ENCODE data around the gene SLC35B2.

SLC35B2 gene

GRCh38 chr6:44269921-44270525 lies 12.7 kb upstream of the SLC35B2 start, which contains the start of gene TMEM151B:
Gene TMEM151B, plus strand, starts transcription at chr6:44270450. Its CDS starts 293 bp downstream, at chr6:44270743.
- FAIRE-seq (no peak), DNase-seq (ENCODE audit: extremely low spot score, insufficient read length, low read depth) (no peak)

- FAIRE-seq: no peak
Measured at GRCh38 chr6:44269178-44269920, 12.0 kb upstream of the SLC35B2 start.

GRCh38 chr6:44268095-44268628 lies 10.8 kb upstream of the SLC35B2 start:
- peak; percentile 36 for DNase-seq (ENCODE audit: extremely low spot score, insufficient read length, low read depth)
- peak; percentile 78 for FAIRE-seq

More at GRCh38 chr6:44269178-44269920, 12.0 kb upstream of the SLC35B2 start:
- no peak for DNase-seq (ENCODE audit: extremely low spot score, insufficient read length, low read depth)

GRCh38 chr6:44267252-44267651 lies 9.9 kb upstream of the SLC35B2 start:
- DNase-seq (ENCODE audit: extremely low spot score, insufficient read length, low read depth) (no peak), FAIRE-seq (no peak)

- FAIRE-seq (peak; percentile 89), DNase-seq (ENCODE audit: extremely low spot score, insufficient read length, low read depth) (peak; percentile 46)
Measured at GRCh38 chr6:44266347-44266746, 9.0 kb upstream of the SLC35B2 start.

GRCh38 chr6:44265722-44266233 lies 8.4 kb upstream of the SLC35B2 start:
- FAIRE-seq (peak; percentile 80), DNase-seq (ENCODE audit: extremely low spot score, insufficient read length, low read depth) (no peak)

- DNase-seq (ENCODE audit: extremely low spot score, insufficient read length, low read depth) (peak; percentile 72), FAIRE-seq (peak; percentile 52)
Measured at GRCh38 chr6:44265007-44265721, 7.8 kb upstream of the SLC35B2 start, which contains the start of gene NFKBIE. Gene NFKBIE, minus strand, starts transcription at chr6:44265551. Its CDS starts 205 bp downstream, at chr6:44265346.

- FAIRE-seq (peak; percentile 70), DNase-seq (ENCODE audit: extremely low spot score, insufficient read length, low read depth) (peak; percentile 58)
Measured at GRCh38 chr6:44264154-44265006, 7.1 kb upstream of the SLC35B2 start.

GRCh38 chr6:44263354-44264100 lies 6.2 kb upstream of the SLC35B2 start:
- FAIRE-seq: peak; percentile 83
- no peak for DNase-seq (ENCODE audit: extremely low spot score, insufficient read length, low read depth)

GRCh38 chr6:44262467-44263353 lies 5.4 kb upstream of the SLC35B2 start:
- FAIRE-seq (no peak), DNase-seq (ENCODE audit: extremely low spot score, insufficient read length, low read depth) (no peak)

GRCh38 chr6:44261581-44261980 lies 4.3 kb upstream of the SLC35B2 start:
- DNase-seq (ENCODE audit: extremely low spot score, insufficient read length, low read depth): no peak
- FAIRE-seq: no peak

GRCh38 chr6:44260451-44261297 lies 3.3 kb upstream of the SLC35B2 start:
- DNase-seq (ENCODE audit: extremely low spot score, insufficient read length, low read depth): no peak
- FAIRE-seq: peak; percentile 72

GRCh38 chr6:44260011-44260410 lies 2.7 kb upstream of the SLC35B2 start:
- FAIRE-seq (no peak), DNase-seq (ENCODE audit: extremely low spot score, insufficient read length, low read depth) (no peak)

GRCh38 chr6:44258921-44259320 lies 1.6 kb upstream of the SLC35B2 start:
- DNase-seq (ENCODE audit: extremely low spot score, insufficient read length, low read depth) (no peak), FAIRE-seq (no peak)

- DNase-seq (ENCODE audit: extremely low spot score, insufficient read length, low read depth) (no peak), FAIRE-seq (peak; percentile 71)
Measured at GRCh38 chr6:44258325-44258863, 1.1 kb upstream of the SLC35B2 start.

- FAIRE-seq (peak; percentile 79), DNase-seq (ENCODE audit: extremely low spot score, insufficient read length, low read depth) (no peak)
Measured at GRCh38 chr6:44257753-44258324, 511 bp upstream of the SLC35B2 start.

GRCh38 chr6:44256775-44257024 lies 628 bp downstream of the SLC35B2 start:
- DNase-seq (ENCODE audit: extremely low spot score, insufficient read length, low read depth) (no peak), FAIRE-seq (no peak)

All from GM18507 (cell line).